B cell (primary cell): Measurements from ENCODE around the gene SEPSECS. TPM values are rescaled to one million over a fixed set of nuclear protein-coding genes. Genes with fewer than 3 reads are reported as not detected.

ENCODE experiments used
- ATAC-seq: fragments of 200-7000 bp; cut with Tn5 transposase; one replicate; pipeline ENCODE4 v1.10.0; 2021; ENCODE audit warnings: low read depth, mild to moderate bottlenecking, moderate number of reproducible peaks, moderate library complexity
- CTCF ChIA-PET: fragments of 350-600 bp; sonication (Branson Sonifier 250); formaldehyde crosslinking; loops from one replicate; lab custom pipeline; 2021; ENCODE audit warnings: antibody characterized with exemption, inconsistent platforms; lab: Charles Lee
- POLR2A ChIA-PET: fragments of 350-600 bp; sonication (Branson Sonifier 250); formaldehyde crosslinking; loops from one replicate; lab custom pipeline; 2021; ENCODE audit warnings: antibody characterized with exemption; lab: Charles Lee
- DNase-seq: peaks from one replicate; pipeline ENCODE4 v3.0.0; 2013
- H2AFZ ChIP-seq: 2 replicates; pipeline ENCODE4 v1.6.1; 2012; ENCODE audit warnings: mild to moderate bottlenecking, low read depth, low read length; ENCODE audit not compliant: insufficient read depth, poor library complexity, severe bottlenecking
- H3K27ac ChIP-seq, 2 donors: 1 replicate in 1 of 2; 2 replicates in 1 of 2; pipeline ENCODE4 v1.5.1; 2012 to 2013; ENCODE audit warnings: low read length in 2 of 2, mild to moderate bottlenecking in 2 of 2, moderate library complexity in 1 of 2
- H3K27me3 ChIP-seq, 4 experiments: fragments of 200-600 bp in 1 of 4; sonication (generic) in 1 of 4; replicated peaks in 1 of 4; 1 replicate in 2 of 4; 2 replicates in 2 of 4; pipeline versions ENCODE4 v1.6.1 to v1.7.0; 2013 to 2016; ENCODE audit warnings: low read length in 3 of 4, mild to moderate bottlenecking in 2 of 4, mixed read lengths in 1 of 4, moderate library complexity in 1 of 4; ENCODE audit not compliant: insufficient read depth in 4 of 4, control insufficient read depth in 3 of 4; ENCODE audit errors: control extremely low read depth in 1 of 4
- H3K36me3 ChIP-seq, 2 experiments: replicated peaks in 1 of 2; 1 replicate in 1 of 2; 2 replicates in 1 of 2; pipeline versions ENCODE4 v1.6.1 to v1.7.1; 2013; ENCODE audit warnings: low read length in 1 of 2; ENCODE audit not compliant: insufficient read depth in 2 of 2, control insufficient read depth in 1 of 2; ENCODE audit errors: control extremely low read depth in 1 of 2, extremely low read depth in 1 of 2
- H3K4me1 ChIP-seq, 2 donors: fragments of 200-600 bp in 1 of 2; sonication (generic) in 1 of 2; 1 replicate in 1 of 2; 2 replicates in 1 of 2; pipeline versions ENCODE4 v1.5.1 to v1.6.1; 2013 to 2017; ENCODE audit warnings: low read length in 2 of 2; ENCODE audit not compliant: control insufficient read depth in 2 of 2, insufficient read depth in 2 of 2
- H3K4me2 ChIP-seq: replicated peaks from 2 replicates; pipeline ENCODE3; 2012; ENCODE audit warnings: mild to moderate bottlenecking, low read depth, low read length; ENCODE audit not compliant: poor library complexity, severe bottlenecking
- H3K4me3 ChIP-seq, 5 experiments: fragments of 200-600 bp in 1 of 5; sonication (generic) in 1 of 5; 1 replicate in 3 of 5; 2 replicates in 2 of 5; pipeline versions ENCODE4 v1.5.1 to v1.7.0; 2011 to 2016; ENCODE audit warnings: low read length in 4 of 5, mild to moderate bottlenecking in 4 of 5, low read depth in 2 of 5, control low read depth in 1 of 5, moderate library complexity in 1 of 5; ENCODE audit not compliant: insufficient read depth in 1 of 5; ENCODE audit errors: control extremely low read depth in 1 of 5, extremely low read depth in 1 of 5
- H3K79me2 ChIP-seq: fragments of 200-600 bp; sonication (generic); one replicate; pipeline ENCODE4 v1.6.0; 2016; ENCODE audit warnings: low read length; ENCODE audit not compliant: control insufficient read depth, insufficient read depth
- H3K9ac ChIP-seq: fragments of 200-600 bp; sonication (generic); 2 replicates; pipeline ENCODE4 v1.6.1; 2017; ENCODE audit warnings: mild to moderate bottlenecking, low read length, moderate library complexity
- H3K9me3 ChIP-seq, 3 donors: one replicate each; pipeline versions ENCODE4 v1.6.1 to v1.7.1; 2013; ENCODE audit warnings: low read length in 2 of 3; ENCODE audit not compliant: control insufficient read depth in 2 of 3, insufficient read depth in 1 of 3; ENCODE audit errors: control extremely low read depth in 1 of 3
- H4K20me1 ChIP-seq: 2 replicates; pipeline ENCODE4 v1.6.0; 2012; ENCODE audit warnings: mild to moderate bottlenecking, low read length; ENCODE audit not compliant: insufficient read depth, control insufficient read depth, poor library complexity, severe bottlenecking
- H3K27ac Mint-ChIP-seq: one replicate; pipeline ENCODE4 v1.8.0; 2021; ENCODE audit warnings: mixed read lengths
- H3K27me3 Mint-ChIP-seq: one replicate; pipeline ENCODE4 v1.8.0; 2021; ENCODE audit warnings: mixed read lengths
- H3K4me1 Mint-ChIP-seq: one replicate; pipeline ENCODE4 v1.8.0; 2021; ENCODE audit warnings: mixed read lengths
- H3K4me3 Mint-ChIP-seq: one replicate; pipeline ENCODE4 v1.8.0; 2021; ENCODE audit warnings: mixed read lengths
- H3K9me3 Mint-ChIP-seq: one replicate; pipeline ENCODE4 v1.8.0; 2022; ENCODE audit warnings: mixed read lengths; ENCODE audit not compliant: insufficient read depth
- EZH2 ChIP-seq: IDR thresholded peaks from 2 replicates; pipeline ENCODE4 v1.6.1; 2012; ENCODE audit warnings: borderline replicate concordance, low read depth, mild to moderate bottlenecking, moderate library complexity, low read length; ENCODE audit not compliant: insufficient read depth, poor library complexity, severe bottlenecking
- WGBS: methylation state at CpG from one replicate; pipeline ENCODE4 v1.1.5; 2013; ENCODE audit warnings: missing lambda C conversion rate; ENCODE audit not compliant: insufficient coverage; 5-methylcytosine and 5-hydroxymethylcytosine counted together
- intact Hi-C: fragments of 100-400 bp; cut with micrococcal nuclease; formaldehyde crosslinking; loops from one replicate; pipeline ENCODE4 v1.10.0; 2022
- polyA plus RNA-seq: library from polyadenylated mRNA; depleted of rRNA; stranded (reverse); fragments of >200 nt; gene quantifications from 2 replicates; pipeline ENCODE4 v1.2.3, GENCODE V29; 2012
- total RNA-seq, 2 donors: library from RNA; stranded (reverse); fragments of 120-200 nt in 1 of 2; gene quantifications; 1 replicate in 1 of 2; 2 replicates in 1 of 2; pipeline versions ENCODE4 v1.2.3 to v1.2.4, GENCODE V29; 2013 to 2022
- TF ChIP-seq, protein P1 (sequence below): fragments of 200-600 bp; IDR thresholded peaks from one replicate; pipeline ENCODE4 v1.8.0; 2022; ENCODE audit warnings: antibody characterized with exemption, mild to moderate bottlenecking

The SEPSECS gene
- total and polyA plus RNA-seq, 2 donors (not counting 1 experiment from before 2014, with no cell fraction given): 6.2 to 17.0 TPM

DNA sequence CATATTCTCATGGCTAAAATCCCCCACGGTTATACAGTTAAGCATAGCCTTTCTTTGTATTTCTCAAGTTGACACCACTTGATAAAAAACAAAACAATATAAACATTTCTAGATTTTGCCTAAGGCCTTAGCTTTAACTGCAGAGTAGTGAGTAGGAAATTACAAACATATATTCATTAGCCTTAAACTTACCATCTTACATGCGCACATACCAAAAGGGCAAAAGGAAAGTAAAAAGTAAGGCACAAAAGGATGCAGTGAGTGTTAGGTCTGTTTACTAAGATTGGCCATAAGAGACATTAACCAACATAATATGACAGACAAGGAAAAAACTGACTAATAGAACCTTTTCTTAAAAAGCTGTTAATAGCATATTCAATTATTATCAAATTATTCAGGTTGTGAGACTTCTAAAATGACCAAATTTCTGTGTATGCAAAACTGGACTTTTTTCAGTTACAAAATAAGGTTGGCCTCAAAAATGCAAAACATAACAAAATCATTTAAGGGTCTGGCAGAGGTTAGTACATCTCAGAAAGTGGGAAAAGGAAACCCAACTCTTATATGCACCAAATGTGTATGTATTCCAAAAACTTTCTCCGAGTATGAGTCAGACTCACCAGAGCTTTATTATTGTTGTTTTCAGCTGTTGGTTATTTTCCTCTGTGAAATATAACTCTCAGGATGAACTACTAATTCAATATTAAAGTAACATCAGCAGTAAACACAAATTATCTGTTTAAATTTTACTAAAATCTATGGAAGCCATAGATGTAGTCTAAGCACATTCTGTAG, 39.9 kb downstream of the SEPSECS start:
- Histone ChIP-seq H2AFZ (no peak overlapping the region), H3K4me2 (no peak overlapping the region), H3K79me2 (no peaks in the 10 kb centered on the region), H3K9ac (no peak overlapping the region), H3K27me3 (no peaks in the 10 kb centered on the region), H3K27ac (no peak overlapping the region), H3K4me3 (no peak overlapping the region), H4K20me1 (no peaks in the 10 kb centered on the region), H3K9me3 (no peaks in the 10 kb centered on the region), H3K4me1 (no peaks in the 10 kb centered on the region), H3K36me3 (peaks cover 2 to 14% of the 10 kb centered on the region in 2 experiments)
- H3K4me1 Mint-ChIP-seq: no peaks in the 10 kb centered on the region
- no peaks in the 10 kb centered on the region for H3K27me3 Mint-ChIP-seq
- no peaks in the 10 kb centered on the region for H3K9me3 Mint-ChIP-seq
- intact Hi-C loops: no loop called here
- no peak overlapping the region for H3K27ac Mint-ChIP-seq
- no peak for TF ChIP-seq EZH2
- TF ChIP-seq, protein P1, sequence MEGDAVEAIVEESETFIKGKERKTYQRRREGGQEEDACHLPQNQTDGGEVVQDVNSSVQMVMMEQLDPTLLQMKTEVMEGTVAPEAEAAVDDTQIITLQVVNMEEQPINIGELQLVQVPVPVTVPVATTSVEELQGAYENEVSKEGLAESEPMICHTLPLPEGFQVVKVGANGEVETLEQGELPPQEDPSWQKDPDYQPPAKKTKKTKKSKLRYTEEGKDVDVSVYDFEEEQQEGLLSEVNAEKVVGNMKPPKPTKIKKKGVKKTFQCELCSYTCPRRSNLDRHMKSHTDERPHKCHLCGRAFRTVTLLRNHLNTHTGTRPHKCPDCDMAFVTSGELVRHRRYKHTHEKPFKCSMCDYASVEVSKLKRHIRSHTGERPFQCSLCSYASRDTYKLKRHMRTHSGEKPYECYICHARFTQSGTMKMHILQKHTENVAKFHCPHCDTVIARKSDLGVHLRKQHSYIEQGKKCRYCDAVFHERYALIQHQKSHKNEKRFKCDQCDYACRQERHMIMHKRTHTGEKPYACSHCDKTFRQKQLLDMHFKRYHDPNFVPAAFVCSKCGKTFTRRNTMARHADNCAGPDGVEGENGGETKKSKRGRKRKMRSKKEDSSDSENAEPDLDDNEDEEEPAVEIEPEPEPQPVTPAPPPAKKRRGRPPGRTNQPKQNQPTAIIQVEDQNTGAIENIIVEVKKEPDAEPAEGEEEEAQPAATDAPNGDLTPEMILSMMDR: no peak
- H3K4me3 Mint-ChIP-seq: no peak overlapping the region
- ATAC-seq: no peak
- CTCF ChIA-PET: no interaction called here
- no CpG with 5 or more reads among the region's 3 CpGs for WGBS
- POLR2A ChIA-PET: no interaction called here
- no peak for DNase-seq

DNA sequence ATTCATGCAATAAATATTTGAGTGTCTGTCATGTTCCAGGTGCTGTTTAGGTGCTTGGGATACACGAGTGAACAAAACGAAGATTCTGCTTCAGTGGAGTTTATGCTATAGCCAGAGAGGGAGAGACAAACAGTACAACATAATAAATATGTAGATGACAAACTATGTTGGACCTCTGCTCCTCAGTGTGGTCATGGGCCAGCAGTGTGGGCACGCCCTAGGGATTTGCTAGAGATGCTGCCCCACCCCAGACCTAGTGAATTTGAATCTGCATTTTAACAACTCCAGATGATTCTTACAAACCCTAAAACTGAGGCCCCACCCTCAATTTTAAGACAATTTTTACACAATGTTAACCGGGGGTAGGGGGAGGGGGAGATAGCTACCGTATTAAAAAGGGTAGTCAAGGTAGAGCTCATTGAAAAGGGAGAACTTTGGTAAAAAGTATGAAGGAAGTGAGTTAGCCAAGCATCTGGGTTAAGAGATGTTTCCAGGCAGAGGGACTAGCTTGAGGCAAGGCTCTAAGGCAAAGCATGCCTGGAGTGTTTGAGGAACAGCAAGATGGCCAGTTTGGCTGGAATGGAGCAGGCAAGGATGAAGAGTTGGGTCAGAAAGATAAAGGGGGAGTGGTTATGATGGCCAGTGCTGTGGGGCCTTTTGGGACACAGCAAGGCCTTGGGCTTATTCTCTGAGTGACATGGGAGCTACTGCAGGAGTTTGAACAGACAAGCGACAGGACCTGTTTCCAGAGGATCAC, 42.4 kb downstream of the SEPSECS start:
- TF ChIP-seq, protein P1: no peak
- no peak for DNase-seq
- Histone ChIP-seq H3K9me3 (no peaks in the 10 kb centered on the region), H4K20me1 (no peaks in the 10 kb centered on the region), H2AFZ (no peak overlapping the region), H3K4me1 (no peaks in the 10 kb centered on the region), H3K4me3 (no peak overlapping the region), H3K27ac (no peak overlapping the region), H3K27me3 (no peaks in the 10 kb centered on the region), H3K36me3 (no peaks in the 10 kb centered on the region), H3K79me2 (no peaks in the 10 kb centered on the region), H3K4me2 (no peak overlapping the region), H3K9ac (no peak overlapping the region)
- Mint-ChIP-seq H3K27ac (no peak overlapping the region), H3K27me3 (no peaks in the 10 kb centered on the region), H3K4me1 (no peaks in the 10 kb centered on the region), H3K4me3 (no peak overlapping the region), H3K9me3 (no peaks in the 10 kb centered on the region)
- no peak for ATAC-seq
- ChIA-PET POLR2A (no interaction called here), CTCF (interaction anchor here (0.6 to 1.0 kb wide), 2 partner anchors 27 to 131 kb away, joined by 3 read pairs; no protein-coding TSS in a partner anchor)
- WGBS: 100% methylated on average over 2 of the region's 6 CpGs
- intact Hi-C loops: no loop called here
